GM23338 (cell line): Measurements from ENCODE around the gene IGIP.

Experiments used
- EZH2 ChIP-seq: fragments of 200-600 bp; sonication (generic); IDR thresholded peaks from one replicate; pipeline ENCODE4 v1.8.0; 2017; ENCODE audit warnings: antibody characterized with exemption, mild to moderate bottlenecking, low read depth; ENCODE audit not compliant: unreplicated experiment
- POLR2AphosphoS5 ChIP-seq: IDR thresholded peaks from 2 replicates; pipeline ENCODE4 v1.6.1; 2016; ENCODE audit warnings: antibody characterized with exemption, low read depth
- TF ChIP-seq, protein P1 (sequence below): IDR thresholded peaks from one replicate; pipeline ENCODE4 v1.6.1; 2018; ENCODE audit warnings: antibody characterized with exemption; ENCODE audit not compliant: unreplicated experiment
- TF ChIP-seq, protein P2 (sequence below), 2 experiments: fragments of 200-600 bp in 1 of 2; sonication (generic) in 1 of 2; conservative IDR thresholded peaks; 2 replicates each; pipeline versions ENCODE4 v1.5.1 to v1.6.1; 2016 to 2017; ENCODE audit warnings: antibody characterized with exemption in 2 of 2, low read depth in 2 of 2, mild to moderate bottlenecking in 2 of 2, moderate library complexity in 1 of 2

DNA sequence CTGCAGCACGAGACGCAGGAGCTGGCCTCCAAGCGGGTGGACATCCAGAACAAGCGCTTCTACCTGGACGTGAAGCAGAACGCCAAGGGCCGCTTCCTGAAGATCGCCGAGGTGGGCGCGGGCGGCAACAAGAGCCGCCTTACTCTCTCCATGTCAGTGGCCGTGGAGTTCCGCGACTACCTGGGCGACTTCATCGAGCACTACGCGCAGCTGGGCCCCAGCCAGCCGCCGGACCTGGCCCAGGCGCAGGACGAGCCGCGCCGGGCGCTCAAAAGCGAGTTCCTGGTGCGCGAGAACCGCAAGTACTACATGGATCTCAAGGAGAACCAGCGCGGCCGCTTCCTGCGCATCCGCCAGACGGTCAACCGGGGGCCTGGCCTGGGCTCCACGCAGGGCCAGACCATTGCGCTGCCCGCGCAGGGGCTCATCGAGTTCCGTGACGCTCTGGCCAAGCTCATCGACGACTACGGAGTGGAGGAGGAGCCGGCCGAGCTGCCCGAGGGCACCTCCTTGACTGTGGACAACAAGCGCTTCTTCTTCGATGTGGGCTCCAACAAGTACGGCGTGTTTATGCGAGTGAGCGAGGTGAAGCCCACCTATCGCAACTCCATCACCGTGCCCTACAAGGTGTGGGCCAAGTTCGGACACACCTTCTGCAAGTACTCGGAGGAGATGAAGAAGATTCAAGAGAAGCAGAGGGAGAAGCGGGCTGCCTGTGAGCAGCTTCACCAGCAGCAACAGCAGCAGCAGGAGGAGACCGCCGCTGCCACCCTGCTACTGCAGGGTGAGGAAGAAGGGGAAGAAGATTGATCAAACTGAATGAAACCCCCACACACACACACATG, 11.2 kb upstream of the IGIP start:
- TF ChIP-seq POLR2AphosphoS5 = no peak
- TF ChIP-seq, protein P1, sequence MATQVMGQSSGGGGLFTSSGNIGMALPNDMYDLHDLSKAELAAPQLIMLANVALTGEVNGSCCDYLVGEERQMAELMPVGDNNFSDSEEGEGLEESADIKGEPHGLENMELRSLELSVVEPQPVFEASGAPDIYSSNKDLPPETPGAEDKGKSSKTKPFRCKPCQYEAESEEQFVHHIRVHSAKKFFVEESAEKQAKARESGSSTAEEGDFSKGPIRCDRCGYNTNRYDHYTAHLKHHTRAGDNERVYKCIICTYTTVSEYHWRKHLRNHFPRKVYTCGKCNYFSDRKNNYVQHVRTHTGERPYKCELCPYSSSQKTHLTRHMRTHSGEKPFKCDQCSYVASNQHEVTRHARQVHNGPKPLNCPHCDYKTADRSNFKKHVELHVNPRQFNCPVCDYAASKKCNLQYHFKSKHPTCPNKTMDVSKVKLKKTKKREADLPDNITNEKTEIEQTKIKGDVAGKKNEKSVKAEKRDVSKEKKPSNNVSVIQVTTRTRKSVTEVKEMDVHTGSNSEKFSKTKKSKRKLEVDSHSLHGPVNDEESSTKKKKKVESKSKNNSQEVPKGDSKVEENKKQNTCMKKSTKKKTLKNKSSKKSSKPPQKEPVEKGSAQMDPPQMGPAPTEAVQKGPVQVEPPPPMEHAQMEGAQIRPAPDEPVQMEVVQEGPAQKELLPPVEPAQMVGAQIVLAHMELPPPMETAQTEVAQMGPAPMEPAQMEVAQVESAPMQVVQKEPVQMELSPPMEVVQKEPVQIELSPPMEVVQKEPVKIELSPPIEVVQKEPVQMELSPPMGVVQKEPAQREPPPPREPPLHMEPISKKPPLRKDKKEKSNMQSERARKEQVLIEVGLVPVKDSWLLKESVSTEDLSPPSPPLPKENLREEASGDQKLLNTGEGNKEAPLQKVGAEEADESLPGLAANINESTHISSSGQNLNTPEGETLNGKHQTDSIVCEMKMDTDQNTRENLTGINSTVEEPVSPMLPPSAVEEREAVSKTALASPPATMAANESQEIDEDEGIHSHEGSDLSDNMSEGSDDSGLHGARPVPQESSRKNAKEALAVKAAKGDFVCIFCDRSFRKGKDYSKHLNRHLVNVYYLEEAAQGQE = no peak
- TF ChIP-seq, protein P2, sequence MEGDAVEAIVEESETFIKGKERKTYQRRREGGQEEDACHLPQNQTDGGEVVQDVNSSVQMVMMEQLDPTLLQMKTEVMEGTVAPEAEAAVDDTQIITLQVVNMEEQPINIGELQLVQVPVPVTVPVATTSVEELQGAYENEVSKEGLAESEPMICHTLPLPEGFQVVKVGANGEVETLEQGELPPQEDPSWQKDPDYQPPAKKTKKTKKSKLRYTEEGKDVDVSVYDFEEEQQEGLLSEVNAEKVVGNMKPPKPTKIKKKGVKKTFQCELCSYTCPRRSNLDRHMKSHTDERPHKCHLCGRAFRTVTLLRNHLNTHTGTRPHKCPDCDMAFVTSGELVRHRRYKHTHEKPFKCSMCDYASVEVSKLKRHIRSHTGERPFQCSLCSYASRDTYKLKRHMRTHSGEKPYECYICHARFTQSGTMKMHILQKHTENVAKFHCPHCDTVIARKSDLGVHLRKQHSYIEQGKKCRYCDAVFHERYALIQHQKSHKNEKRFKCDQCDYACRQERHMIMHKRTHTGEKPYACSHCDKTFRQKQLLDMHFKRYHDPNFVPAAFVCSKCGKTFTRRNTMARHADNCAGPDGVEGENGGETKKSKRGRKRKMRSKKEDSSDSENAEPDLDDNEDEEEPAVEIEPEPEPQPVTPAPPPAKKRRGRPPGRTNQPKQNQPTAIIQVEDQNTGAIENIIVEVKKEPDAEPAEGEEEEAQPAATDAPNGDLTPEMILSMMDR (conservative IDR thresholded peaks at IDR 0.05; ENCODE audit: low read depth in 2 of 2) = no peak
- peak; percentile 52 for TF ChIP-seq EZH2
